Fibroblast of lung (primary cell): ENCODE measurements around the gene PLCXD3. TPM values are rescaled to one million over a fixed set of nuclear protein-coding genes. Genes with fewer than 3 reads are reported as not detected.

Experiments used
- DNase-seq, 2 donors: peaks; one replicate each; pipeline versions ENCODE4 v3.0.0 to v3.0.0-alpha.2; 2010; ENCODE audit warnings: low read depth in 2 of 2
- H2AFZ ChIP-seq: 2 replicates; pipeline ENCODE4 v1.5.1; 2012; ENCODE audit warnings: low read length, control low read depth, inconsistent platforms
- H3K27ac ChIP-seq: 2 replicates; pipeline ENCODE4 v1.5.1; 2011; ENCODE audit warnings: low read length, control low read depth; ENCODE audit not compliant: insufficient read depth
- H3K27me3 ChIP-seq: 2 replicates; pipeline ENCODE4 v1.5.1; 2011; ENCODE audit warnings: mild to moderate bottlenecking, low read length; ENCODE audit not compliant: control insufficient read depth, insufficient read depth
- H3K36me3 ChIP-seq: 2 replicates; pipeline ENCODE4 v1.5.1; 2011; ENCODE audit warnings: low read length; ENCODE audit not compliant: control insufficient read depth, insufficient read depth
- H3K4me1 ChIP-seq: 2 replicates; pipeline ENCODE4 v1.5.1; 2011; ENCODE audit warnings: low read length; ENCODE audit not compliant: control insufficient read depth, insufficient read depth; ENCODE audit errors: extremely low read depth
- H3K4me2 ChIP-seq: 2 replicates; pipeline ENCODE4 v1.5.1; 2011; ENCODE audit warnings: low read length, control low read depth; ENCODE audit not compliant: insufficient read depth; ENCODE audit errors: extremely low read depth
- H3K4me3 ChIP-seq, 4 experiments: fragments of 200-600 bp in 1 of 4; sonication (generic) in 1 of 4; replicated peaks in 1 of 4; 2 replicates each; pipeline ENCODE4 v1.5.1; 2011 to 2016; ENCODE audit warnings: low read length in 4 of 4, low read depth in 3 of 4, mild to moderate bottlenecking in 3 of 4, control low read depth in 2 of 4, inconsistent platforms in 1 of 4, mixed read lengths in 1 of 4; ENCODE audit not compliant: insufficient read depth in 1 of 4; ENCODE audit errors: control extremely low read depth in 1 of 4
- H3K79me2 ChIP-seq: 2 replicates; pipeline ENCODE4 v1.5.1; 2012; ENCODE audit warnings: mild to moderate bottlenecking, low read length, inconsistent platforms; ENCODE audit not compliant: control insufficient read depth, insufficient read depth
- H3K9ac ChIP-seq: 2 replicates; pipeline ENCODE4 v1.5.1; 2011; ENCODE audit warnings: mild to moderate bottlenecking, low read length, control low read depth; ENCODE audit not compliant: insufficient read depth
- H3K9me3 ChIP-seq: 2 replicates; pipeline ENCODE4 v1.5.1; 2012; ENCODE audit warnings: low read depth, low read length; ENCODE audit not compliant: control insufficient read depth, insufficient read depth
- H4K20me1 ChIP-seq: 2 replicates; pipeline ENCODE4 v1.5.1; 2011; ENCODE audit warnings: low read length; ENCODE audit not compliant: control insufficient read depth, insufficient read depth; ENCODE audit errors: extremely low read depth
- EZH2 ChIP-seq: IDR thresholded peaks from 2 replicates; pipeline ENCODE4 v1.5.1; 2012; ENCODE audit warnings: low read length, control low read depth, mild to moderate bottlenecking; ENCODE audit errors: missing control alignments
- polyA plus RNA-seq, 2 donors: library from polyadenylated mRNA; depleted of rRNA in 1 of 2; stranded (reverse) in 1 of 2; unstranded in 1 of 2; fragments of >200 nt; gene quantifications; 2 replicates each; pipeline ENCODE4 v1.2.1, GENCODE V29; 2011 to 2012; ENCODE audit warnings: missing spikeins in 1 of 2
- total RNA-seq: library from RNA; depleted of rRNA; stranded (reverse); fragments of >200 nt; gene quantifications from 2 replicates; pipeline ENCODE4 v1.2.1, GENCODE V29; 2014
- TF ChIP-seq, protein P1 (sequence below), 2 donors: IDR thresholded peaks in 1 of 2; conservative IDR thresholded peaks in 1 of 2; 1 replicate in 1 of 2; 2 replicates in 1 of 2; pipeline ENCODE4 v1.5.1; 2011 to 2012; ENCODE audit warnings: low read length in 2 of 2, control low read depth in 1 of 2, inconsistent platforms in 1 of 2, low read depth in 1 of 2, mild to moderate bottlenecking in 1 of 2

PLCXD3 gene
- total and polyA plus RNA-seq, 2 donors (not counting 1 experiment from before 2014, with no cell fraction given) = 0.02 to 1.3 TPM

GRCh38 chr5:41427505-41427904 is 82.9 kb downstream of the PLCXD3 start:
- no peak overlapping the region for H3K27ac ChIP-seq
- no peaks in the 10 kb centered on the region for H3K36me3 ChIP-seq
- H2AFZ ChIP-seq = no peak overlapping the region
- H3K4me2 ChIP-seq = no peak overlapping the region
- H3K4me1 ChIP-seq = no peaks in the 10 kb centered on the region
- no peak overlapping the region for H3K9ac ChIP-seq
- no peak overlapping the region for H3K4me3 ChIP-seq
- no peaks in the 10 kb centered on the region for H3K9me3 ChIP-seq
- H4K20me1 ChIP-seq = no peaks in the 10 kb centered on the region
- no peaks in the 10 kb centered on the region for H3K27me3 ChIP-seq
- H3K79me2 ChIP-seq = no peaks in the 10 kb centered on the region
- TF ChIP-seq, protein P1, sequence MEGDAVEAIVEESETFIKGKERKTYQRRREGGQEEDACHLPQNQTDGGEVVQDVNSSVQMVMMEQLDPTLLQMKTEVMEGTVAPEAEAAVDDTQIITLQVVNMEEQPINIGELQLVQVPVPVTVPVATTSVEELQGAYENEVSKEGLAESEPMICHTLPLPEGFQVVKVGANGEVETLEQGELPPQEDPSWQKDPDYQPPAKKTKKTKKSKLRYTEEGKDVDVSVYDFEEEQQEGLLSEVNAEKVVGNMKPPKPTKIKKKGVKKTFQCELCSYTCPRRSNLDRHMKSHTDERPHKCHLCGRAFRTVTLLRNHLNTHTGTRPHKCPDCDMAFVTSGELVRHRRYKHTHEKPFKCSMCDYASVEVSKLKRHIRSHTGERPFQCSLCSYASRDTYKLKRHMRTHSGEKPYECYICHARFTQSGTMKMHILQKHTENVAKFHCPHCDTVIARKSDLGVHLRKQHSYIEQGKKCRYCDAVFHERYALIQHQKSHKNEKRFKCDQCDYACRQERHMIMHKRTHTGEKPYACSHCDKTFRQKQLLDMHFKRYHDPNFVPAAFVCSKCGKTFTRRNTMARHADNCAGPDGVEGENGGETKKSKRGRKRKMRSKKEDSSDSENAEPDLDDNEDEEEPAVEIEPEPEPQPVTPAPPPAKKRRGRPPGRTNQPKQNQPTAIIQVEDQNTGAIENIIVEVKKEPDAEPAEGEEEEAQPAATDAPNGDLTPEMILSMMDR (conservative IDR thresholded peaks at IDR 0.05 in 1 of 2, IDR thresholded peaks at IDR 0.05 in 1 of 2; ENCODE audit: low read depth in 1 of 2, low read length in 2 of 2) = no peak
- TF ChIP-seq EZH2 = no peak
- DNase-seq = no peak

- Histone ChIP-seq H2AFZ (no peak overlapping the region), H3K79me2 (no peaks in the 10 kb centered on the region), H3K4me3 (no peak overlapping the region), H3K9me3 (no peaks in the 10 kb centered on the region), H3K4me2 (no peak overlapping the region), H3K27me3 (no peaks in the 10 kb centered on the region), H3K4me1 (no peaks in the 10 kb centered on the region), H3K36me3 (no peaks in the 10 kb centered on the region), H3K27ac (no peak overlapping the region), H4K20me1 (no peaks in the 10 kb centered on the region), H3K9ac (no peak overlapping the region)
- DNase-seq = no peak
- TF ChIP-seq, protein P1 (conservative IDR thresholded peaks at IDR 0.05 in 1 of 2, IDR thresholded peaks at IDR 0.05 in 1 of 2; ENCODE audit: low read depth in 1 of 2, low read length in 2 of 2) = no peak
- no peak for TF ChIP-seq EZH2
Measured at GRCh38 chr5:41425736-41426135, 84.7 kb downstream of the PLCXD3 start.

- Histone ChIP-seq H4K20me1 (no peaks in the 10 kb centered on the region), H3K79me2 (no peaks in the 10 kb centered on the region), H3K4me1 (peaks cover 5% of the 10 kb centered on the region), H3K4me2 (no peak overlapping the region), H3K27ac (no peak overlapping the region), H3K9ac (no peak overlapping the region), H3K9me3 (no peaks in the 10 kb centered on the region), H3K4me3 (no peak overlapping the region), H3K36me3 (no peaks in the 10 kb centered on the region), H3K27me3 (no peaks in the 10 kb centered on the region), H2AFZ (no peak overlapping the region)
- TF ChIP-seq EZH2 = no peak
- TF ChIP-seq, protein P1 (conservative IDR thresholded peaks at IDR 0.05 in 1 of 2, IDR thresholded peaks at IDR 0.05 in 1 of 2; ENCODE audit: low read depth in 1 of 2, low read length in 2 of 2) = no peak
- DNase-seq = no peak
Measured at GRCh38 chr5:41420492-41421067, 89.8 kb downstream of the PLCXD3 start.
